Heart left ventricle (tissue), 16 donors: ENCODE data around the gene CPNE6. TPM values are rescaled to one million over a fixed set of nuclear protein-coding genes. Genes with fewer than 3 reads are reported as not detected.
"Not testable (repeated sequence)": the region's sequence is repeated elsewhere in the genome, so short reads cannot be mapped to it uniquely, and the experiment has no call there.

Source experiments
- ATAC-seq, 4 donors: fragments of 200-7000 bp; cut with Tn5 transposase; one replicate each; pipeline ENCODE4 v1.9.1; 2020 to 2022; ENCODE audit warnings: moderate library complexity in 4 of 4, mild to moderate bottlenecking in 3 of 4, moderate number of reproducible peaks in 1 of 4
- DNase-seq, 5 donors: peaks; one replicate each; pipeline ENCODE4 v3.0.0-alpha.2; 2020
- H3K27ac ChIP-seq, 12 donors: fragments of 200-600 bp; sonication (generic) in 4 of 12; one replicate each; pipeline versions ENCODE4 v1.5.0 to v1.8.0; 2016 to 2022; ENCODE audit warnings: mild to moderate bottlenecking in 2 of 12
- H3K27me3 ChIP-seq, 9 donors: fragments of 200-600 bp; sonication (generic) in 2 of 9; one replicate each; pipeline versions ENCODE4 v1.5.1 to v1.8.0; 2016 to 2022; ENCODE audit warnings: mild to moderate bottlenecking in 3 of 9
- H3K36me3 ChIP-seq, 9 donors: fragments of 200-600 bp; sonication (generic) in 2 of 9; one replicate each; pipeline versions ENCODE4 v1.5.0 to v1.8.0; 2018 to 2022; ENCODE audit warnings: mild to moderate bottlenecking in 2 of 9
- H3K4me1 ChIP-seq, 12 donors: fragments of 200-600 bp; sonication (generic) in 4 of 12; one replicate each; pipeline versions ENCODE4 v1.5.0 to v1.8.0; 2016 to 2022; ENCODE audit warnings: mild to moderate bottlenecking in 3 of 12
- H3K4me3 ChIP-seq, 12 donors: fragments of 200-600 bp; sonication (generic) in 4 of 12; one replicate each; pipeline versions ENCODE4 v1.5.0 to v1.8.0; 2017 to 2022; ENCODE audit warnings: mild to moderate bottlenecking in 9 of 12, moderate library complexity in 4 of 12
- H3K9me3 ChIP-seq, 12 donors: fragments of 200-600 bp; sonication (generic) in 4 of 12; one replicate each; pipeline versions ENCODE4 v1.5.0 to v1.8.0; 2016 to 2022; ENCODE audit warnings: mild to moderate bottlenecking in 1 of 12
- POLR2A ChIP-seq, 2 donors: fragments of 450-650 bp; IDR thresholded peaks; one replicate each; pipeline ENCODE4 v1.6.1; 2017; ENCODE audit warnings: antibody characterized with exemption in 2 of 2, mild to moderate bottlenecking in 2 of 2, moderate library complexity in 2 of 2
- WGBS, 4 donors: extraction: QIAGEN DNeasy Blood & Tissue Kit in 2 of 4; methylation state at CpG; one replicate each; pipeline versions ENCODE4 v1.1.5 to v1.1.7; 2013 to 2018; 5-methylcytosine and 5-hydroxymethylcytosine counted together
- intact Hi-C, 10 donors: fragments of 100-400 bp; cut with DNase I; formaldehyde crosslinking; loops; one replicate each; pipeline versions ENCODE4 v1.11.1 to v1.14.2; 2022
- polyA plus RNA-seq, 2 donors: library from polyadenylated mRNA; stranded (reverse); fragments of 200-250 nt; gene quantifications; one replicate each; pipeline ENCODE4 v1.2.3, GENCODE V29; 2013
- total RNA-seq, 9 donors: library from RNA; depleted of rRNA in 2 of 9; stranded (reverse); fragments of >200 nt in 2 of 9; fragmentation: NEBNext Ultra II Directional in 3 of 9; extraction: Animal tissue kit (Norgen Biotek cat#: 25700) in 3 of 9; gene quantifications; one replicate each; pipeline versions ENCODE4 v1.1.0 to v1.2.4, GENCODE V29; 2016 to 2023
- TF ChIP-seq, protein P1 (sequence below), 12 donors: fragments of 200-600 bp; sonication (generic) in 4 of 12; IDR thresholded peaks; one replicate each; pipeline versions ENCODE4 v1.5.0 to v1.8.0; 2018 to 2022; ENCODE audit warnings: antibody characterized with exemption in 12 of 12, mild to moderate bottlenecking in 5 of 12
- donor health status: ischemic (EF 13 %, LVEDD 7.1; RV severe dilation, severe dysfunction).
- donor health status: healthy with polysubstance abuse.
- donor health status: DM: no; HTN: yes; CAD: no.
- donor health status: DM: no; HTN: no; CAD: no.
- donor health status: ischemic (EF 25% LVEDD 6.9; RV normal size, moderate dysfunction).
- donor health status: ischemic (EF 25% LVEDD 5.7; RV mildly dilated, moderate dysfunction).
- donor health status: healthy.
- donor health status: DM: yes; HTN: yes; CAD: no.
- donor health status: ischemic (EF 35%, LVEDD 5.7; RV mildly dilated, moderate dysfunction).
- donor health status: nonischemic (EF 11% LVEDD 7.7; RV severe dilation, severe dysfunction).
- donor health status: DM: yes; HTN: yes; CAD: no.
- donor health status: PGD.
- donor health status: ischemic (EF 29% LVEDD 5.4; RV normal size, mild dysfunction).
- donor health status: nonischemic (EF 23%, LVEDD 6.1; RV moderate dilation, normal function).

The CPNE6 gene
- total and polyA plus RNA-seq, 11 donors: 0.23 to 0.52 (median 0.25) TPM; not detected in 8

DNA sequence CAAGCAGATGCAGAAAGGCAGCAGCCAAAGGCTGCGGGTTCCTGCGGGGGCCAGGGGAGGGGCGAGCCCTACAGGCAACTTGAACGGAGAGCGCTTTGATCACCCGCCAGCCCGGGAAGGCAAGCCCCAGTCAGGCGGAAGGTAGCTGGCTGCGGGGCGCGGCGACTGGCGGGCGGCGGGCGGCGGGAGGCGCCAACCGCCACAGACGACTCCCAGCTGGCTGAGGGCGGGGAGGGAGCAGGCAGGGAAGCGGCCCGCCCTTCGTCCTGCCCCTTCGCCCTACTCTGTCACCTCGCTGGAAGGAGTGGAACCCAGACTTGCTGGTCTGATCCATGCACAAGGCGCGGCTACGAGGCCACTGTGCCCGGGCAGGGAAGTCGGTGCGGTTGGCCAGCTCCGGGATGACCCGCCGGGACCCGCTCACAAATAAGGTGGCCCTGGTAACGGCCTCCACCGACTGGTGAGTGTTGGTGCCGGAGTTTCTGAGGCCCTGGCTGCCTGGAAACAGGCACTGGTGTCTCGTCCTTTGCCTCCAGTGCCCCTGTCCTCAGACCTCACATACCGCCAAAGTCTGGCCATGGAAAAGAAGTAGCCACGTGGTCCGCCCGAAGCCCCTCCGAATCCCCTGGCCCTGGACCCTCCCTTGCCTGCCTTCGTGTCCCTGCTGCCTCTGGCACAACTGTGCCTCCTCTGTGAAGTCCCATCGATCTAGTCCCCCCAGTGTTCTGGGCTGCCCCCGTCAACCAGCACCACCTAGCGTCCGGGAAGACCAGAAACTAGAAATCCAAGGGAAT lies 35.0 kb upstream of the CPNE6 start:
- Histone ChIP-seq H3K9me3 (peaks cover 0 to 18% (median 6%) of the 10 kb centered on the region in 12 donors), H3K36me3 (no peaks in the 10 kb centered on the region), H3K4me1 (peaks cover 0 to 18% (median 3%) of the 10 kb centered on the region in 12 donors), H3K4me3 (peak overlapping the region; percentile 46 to 82 (median 66)), H3K27me3 (no peaks in the 10 kb centered on the region), H3K27ac (peak overlapping the region; percentile 83 to 97 (median 92))
- WGBS, 4 donors: 0 to 1% (median 0%) methylated on average over 19 to 50 of the region's 50 CpGs
- TF ChIP-seq, protein P1, sequence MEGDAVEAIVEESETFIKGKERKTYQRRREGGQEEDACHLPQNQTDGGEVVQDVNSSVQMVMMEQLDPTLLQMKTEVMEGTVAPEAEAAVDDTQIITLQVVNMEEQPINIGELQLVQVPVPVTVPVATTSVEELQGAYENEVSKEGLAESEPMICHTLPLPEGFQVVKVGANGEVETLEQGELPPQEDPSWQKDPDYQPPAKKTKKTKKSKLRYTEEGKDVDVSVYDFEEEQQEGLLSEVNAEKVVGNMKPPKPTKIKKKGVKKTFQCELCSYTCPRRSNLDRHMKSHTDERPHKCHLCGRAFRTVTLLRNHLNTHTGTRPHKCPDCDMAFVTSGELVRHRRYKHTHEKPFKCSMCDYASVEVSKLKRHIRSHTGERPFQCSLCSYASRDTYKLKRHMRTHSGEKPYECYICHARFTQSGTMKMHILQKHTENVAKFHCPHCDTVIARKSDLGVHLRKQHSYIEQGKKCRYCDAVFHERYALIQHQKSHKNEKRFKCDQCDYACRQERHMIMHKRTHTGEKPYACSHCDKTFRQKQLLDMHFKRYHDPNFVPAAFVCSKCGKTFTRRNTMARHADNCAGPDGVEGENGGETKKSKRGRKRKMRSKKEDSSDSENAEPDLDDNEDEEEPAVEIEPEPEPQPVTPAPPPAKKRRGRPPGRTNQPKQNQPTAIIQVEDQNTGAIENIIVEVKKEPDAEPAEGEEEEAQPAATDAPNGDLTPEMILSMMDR (IDR thresholded peaks at IDR 0.05): peak; percentile 61 to 90 (median 72)
- TF ChIP-seq POLR2A (IDR thresholded peaks at IDR 0.05): peak in 1 of 2 donors; percentile 28
- DNase-seq: peak; percentile 81 to 91 (median 86)
- ATAC-seq: peak; percentile 91 to 97 (median 96)
- intact Hi-C loops: loop anchor here in 4 of 10 donors (2.0 to 5.0 kb wide), 2 partner anchors 22 to 49 kb away; partner anchors contain the start of gene DHRS4L2 (in 2 of the 4)

GRCh38 chr14:24036963-24037657 lies 34.3 kb upstream of the CPNE6 start:
- not testable (repeated sequence) for H3K36me3 ChIP-seq, ATAC-seq, DNase-seq, H3K27me3 ChIP-seq
- Histone ChIP-seq H3K9me3 (peaks cover 0 to 10% (median 3%) of the 10 kb centered on the region in 12 donors), H3K4me3 (peak overlapping the region; percentile 46 to 82 (median 66)), H3K4me1 (peaks cover 0 to 18% (median 3%) of the 10 kb centered on the region in 12 donors), H3K27ac (peak overlapping the region; percentile 83 to 97 (median 92))
- intact Hi-C loops: loop anchor here in 5 of 10 donors (1.0 to 5.0 kb wide), 3 partner anchors 22 to 50 kb away; partner anchors contain the start of gene DHRS4L2 (in 2 of the 5)
- 46 to 52% (median 49%) methylated on average over 10 of the region's 10 CpGs for WGBS, 4 donors
- TF ChIP-seq, protein P1 (IDR thresholded peaks at IDR 0.05): peak in 1 of 12 donors; percentile 8

DNA sequence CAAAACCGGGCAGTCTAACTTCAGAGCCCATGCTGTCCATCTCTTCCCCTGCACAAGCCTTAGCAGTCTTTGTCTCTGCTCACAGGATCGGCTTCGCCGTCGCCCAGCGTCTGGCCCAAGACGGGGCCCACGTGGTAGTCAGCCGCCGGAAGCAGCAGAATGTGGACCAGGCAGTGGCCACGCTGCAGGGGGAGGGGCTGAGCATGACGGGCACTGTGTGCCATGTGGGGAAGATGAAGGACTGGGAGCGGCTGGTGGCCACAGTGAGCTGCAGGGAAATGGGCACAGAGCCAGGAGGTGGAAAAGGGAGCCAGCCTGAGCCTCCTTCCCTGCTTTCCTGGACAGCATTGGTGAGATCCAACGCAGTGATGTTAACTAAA lies 33.7 kb upstream of the CPNE6 start:
- no peak for DNase-seq
- TF ChIP-seq, protein P1 (IDR thresholded peaks at IDR 0.05): no peak
- no peak for TF ChIP-seq POLR2A (IDR thresholded peaks at IDR 0.05)
- no peak for ATAC-seq
- peaks cover 0 to 16% (median 3%) of the 10 kb centered on the region in 12 donors for H3K4me1 ChIP-seq
- H3K27me3 ChIP-seq: no peaks in the 10 kb centered on the region
- no peak overlapping the region for H3K27ac ChIP-seq
- H3K4me3 ChIP-seq: no peak overlapping the region
- WGBS, 4 donors: 71 to 82% (median 77%) methylated on average over 14 of the region's 14 CpGs
- H3K36me3 ChIP-seq: no peaks in the 10 kb centered on the region
- intact Hi-C loops: loop anchor here in 5 of 10 donors (1.0 to 5.0 kb wide), 3 partner anchors 23 to 50 kb away; partner anchors contain the start of gene DHRS4L2 (in 2 of the 5)
- peaks cover 0 to 5% (median under 1%) of the 10 kb centered on the region in 12 donors for H3K9me3 ChIP-seq
